Neuronal stem cell (in vitro differentiated cells): ENCODE data around the gene ZDHHC13.

Experiments used
- DNase-seq: peaks from one replicate; pipeline ENCODE4 v3.0.0-alpha.2; 2013; ENCODE audit warnings: low spot score
- H2AFZ ChIP-seq: one replicate; pipeline ENCODE4 v1.6.1; 2013; ENCODE audit warnings: mild to moderate bottlenecking, low read length, inconsistent platforms
- H2AK5ac ChIP-seq: 2 replicates; pipeline ENCODE4 v1.6.1; 2013; ENCODE audit warnings: low read depth, mild to moderate bottlenecking, inconsistent platforms, low read length, moderate library complexity, mixed read lengths
- H2BK120ac ChIP-seq: 2 replicates; pipeline ENCODE4 v1.6.1; 2013; ENCODE audit warnings: low read depth, mild to moderate bottlenecking, inconsistent platforms, low read length, moderate library complexity, mixed read lengths
- H2BK12ac ChIP-seq: one replicate; pipeline ENCODE4 v1.6.1; 2013; ENCODE audit warnings: low read length, inconsistent platforms
- H2BK15ac ChIP-seq: 2 replicates; pipeline ENCODE4 v1.6.1; 2013; ENCODE audit warnings: mild to moderate bottlenecking, low read length, inconsistent platforms, mixed read lengths
- H2BK5ac ChIP-seq: one replicate; pipeline ENCODE4 v1.6.1; 2013; ENCODE audit warnings: inconsistent platforms, mild to moderate bottlenecking, low read length, moderate library complexity
- H3K14ac ChIP-seq: one replicate; pipeline ENCODE4 v1.6.1; 2013; ENCODE audit warnings: low read length, inconsistent platforms
- H3K18ac ChIP-seq: 2 replicates; pipeline ENCODE4 v1.6.1; 2013; ENCODE audit warnings: low read length, inconsistent platforms
- H3K23ac ChIP-seq: 2 replicates; pipeline ENCODE4 v1.6.1; 2013; ENCODE audit warnings: low read depth, mild to moderate bottlenecking, mixed read lengths, low read length, inconsistent platforms; ENCODE audit not compliant: poor library complexity
- H3K27ac ChIP-seq: replicated peaks from 3 replicates; pipeline ENCODE4 v1.5.1; 2013; ENCODE audit warnings: low read length, inconsistent platforms
- H3K27me3 ChIP-seq, 3 experiments: 2 replicates each; pipeline ENCODE4 v1.6.1; 2013; ENCODE audit warnings: low read length in 3 of 3, mild to moderate bottlenecking in 2 of 3, inconsistent platforms in 1 of 3, low read depth in 1 of 3, mixed read lengths in 1 of 3, moderate library complexity in 1 of 3; ENCODE audit not compliant: control insufficient read depth in 3 of 3, insufficient read depth in 3 of 3
- H3K36me3 ChIP-seq, 2 donors: replicated peaks in 1 of 2; 2 replicates each; pipeline ENCODE4 v1.6.1; 2013; ENCODE audit warnings: low read length in 2 of 2; ENCODE audit not compliant: control insufficient read depth in 2 of 2, insufficient read depth in 2 of 2
- H3K4ac ChIP-seq: 2 replicates; pipeline ENCODE4 v1.6.1; 2013; ENCODE audit warnings: inconsistent platforms, mild to moderate bottlenecking, low read length, moderate library complexity
- H3K4me1 ChIP-seq, 2 donors: 1 replicate in 1 of 2; 2 replicates in 1 of 2; pipeline ENCODE4 v1.6.1; 2013; ENCODE audit warnings: low read length in 2 of 2, low read depth in 1 of 2; ENCODE audit not compliant: control insufficient read depth in 2 of 2, insufficient read depth in 1 of 2
- H3K4me2 ChIP-seq: one replicate; pipeline ENCODE4 v1.6.1; 2013; ENCODE audit warnings: mild to moderate bottlenecking, low read length, inconsistent platforms; ENCODE audit not compliant: insufficient read depth, poor library complexity, severe bottlenecking
- H3K4me3 ChIP-seq, 2 donors: 2 replicates each; pipeline ENCODE4 v1.5.1; 2013; ENCODE audit warnings: low read length in 2 of 2, mild to moderate bottlenecking in 2 of 2, inconsistent platforms in 1 of 2, moderate library complexity in 1 of 2
- H3K79me1 ChIP-seq: one replicate; pipeline ENCODE4 v1.6.1; 2013; ENCODE audit warnings: low read depth, mild to moderate bottlenecking, inconsistent platforms, low read length, moderate library complexity
- H3K9ac ChIP-seq: one replicate; pipeline ENCODE4 v1.6.1; 2013; ENCODE audit warnings: mild to moderate bottlenecking, low read depth, low read length, inconsistent platforms; ENCODE audit not compliant: poor library complexity
- H3K9me3 ChIP-seq, 2 donors: replicated peaks in 1 of 2; 2 replicates each; pipeline versions ENCODE3 to v1.6.1; 2013; ENCODE audit warnings: low read length in 2 of 2, mild to moderate bottlenecking in 2 of 2, inconsistent platforms in 1 of 2, low read depth in 1 of 2, mixed read lengths in 1 of 2, moderate library complexity in 1 of 2; ENCODE audit not compliant: control insufficient read depth in 2 of 2, insufficient read depth in 1 of 2
- H4K8ac ChIP-seq: one replicate; pipeline ENCODE4 v1.6.1; 2013; ENCODE audit warnings: low read depth, mild to moderate bottlenecking, inconsistent platforms, low read length, moderate library complexity
- H4K91ac ChIP-seq: one replicate; pipeline ENCODE4 v1.6.1; 2013; ENCODE audit warnings: low read length, low read depth, mild to moderate bottlenecking, inconsistent platforms; ENCODE audit not compliant: poor library complexity
- WGBS, 2 donors: extraction: QIAGEN DNeasy Blood & Tissue Kit; methylation state at CpG; one replicate each; pipeline ENCODE4 v1.1.7; 2013; ENCODE audit warnings: missing lambda C conversion rate in 2 of 2, mixed read lengths in 1 of 2; ENCODE audit not compliant: insufficient read length in 2 of 2, insufficient replicate concordance in 1 of 2; ENCODE audit errors: extremely low coverage in 2 of 2; 5-methylcytosine and 5-hydroxymethylcytosine counted together

The ZDHHC13 gene

DNA sequence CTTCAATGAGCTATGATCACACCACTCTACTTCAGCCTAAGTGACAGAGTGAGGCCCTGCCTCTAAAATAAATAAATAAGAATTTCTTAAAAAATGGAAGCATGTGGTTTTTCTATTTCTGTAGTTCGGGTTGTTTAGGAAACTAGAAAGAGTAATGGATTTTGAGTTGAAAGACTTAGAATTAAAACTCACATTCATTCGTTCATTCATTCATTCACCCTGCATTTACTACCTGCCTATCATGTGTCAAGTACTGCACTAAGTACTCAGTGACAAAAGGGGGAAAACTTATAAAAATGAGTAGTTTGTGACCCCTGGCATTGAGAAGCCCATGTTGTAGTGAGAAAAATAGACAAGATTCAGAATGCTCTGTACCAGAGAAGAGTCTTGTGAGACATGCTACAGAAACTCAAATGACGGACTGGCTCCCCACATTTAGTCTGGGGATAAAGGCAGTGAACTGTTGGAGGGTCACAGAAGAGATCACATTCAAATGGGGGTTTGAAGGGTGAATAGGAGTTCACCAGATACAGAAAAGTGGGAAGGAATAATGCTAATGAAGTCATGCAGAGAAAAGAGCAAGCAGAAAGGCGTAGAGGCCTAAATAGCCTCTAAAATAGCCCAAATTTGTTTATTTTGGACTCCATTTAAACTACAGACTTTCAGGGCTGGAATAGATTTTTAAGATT is 77.8 kb downstream of the ZDHHC13 start:
- no peak overlapping the region for H4K8ac ChIP-seq
- H3K9me3 ChIP-seq: no peaks in the 10 kb centered on the region
- no peak overlapping the region for H3K4me2 ChIP-seq
- no peak overlapping the region for H4K91ac ChIP-seq
- H3K4me1 ChIP-seq: peaks cover 0 to 2% of the 10 kb centered on the region in 2 donors
- H2AK5ac ChIP-seq: no peak overlapping the region
- no peak overlapping the region for H3K9ac ChIP-seq
- H3K79me1 ChIP-seq: no peaks in the 10 kb centered on the region
- no peak overlapping the region for H2BK15ac ChIP-seq
- no CpG with 5 or more reads among the region's 4 CpGs for WGBS, 2 donors
- no peak overlapping the region for H3K14ac ChIP-seq
- H2BK12ac ChIP-seq: no peak overlapping the region
- no peak overlapping the region for H2BK120ac ChIP-seq
- DNase-seq: no peak
- H3K27ac ChIP-seq: no peak overlapping the region
- H3K18ac ChIP-seq: no peak overlapping the region
- no peaks in the 10 kb centered on the region for H3K36me3 ChIP-seq
- no peak overlapping the region for H2BK5ac ChIP-seq
- no peak overlapping the region for H3K23ac ChIP-seq
- no peak overlapping the region for H3K4me3 ChIP-seq
- no peak overlapping the region for H2AFZ ChIP-seq
- peaks cover 0 to 98% (median 0%) of the 10 kb centered on the region in 3 experiments for H3K27me3 ChIP-seq
- no peak overlapping the region for H3K4ac ChIP-seq

- Histone ChIP-seq H4K8ac (no peak overlapping the region), H3K4me3 (no peak overlapping the region), H2BK15ac (no peak overlapping the region), H3K27me3 (peaks cover 0 to 98% (median 0%) of the 10 kb centered on the region in 3 experiments), H2BK120ac (no peak overlapping the region), H2BK12ac (no peak overlapping the region), H4K91ac (peak overlapping the region; percentile 22), H3K4me2 (no peak overlapping the region), H3K4ac (no peak overlapping the region), H2BK5ac (no peak overlapping the region), H3K18ac (no peak overlapping the region), H3K23ac (no peak overlapping the region), H3K79me1 (no peaks in the 10 kb centered on the region), H3K4me1 (no peaks in the 10 kb centered on the region), H2AK5ac (no peak overlapping the region), H3K14ac (no peak overlapping the region), H3K9me3 (peaks cover 0 to 6% of the 10 kb centered on the region in 2 donors), H3K36me3 (no peaks in the 10 kb centered on the region), H2AFZ (no peak overlapping the region), H3K27ac (no peak overlapping the region), H3K9ac (no peak overlapping the region)
- no peak for DNase-seq
- no CpG with 5 or more reads among the region's 6 CpGs for WGBS, 2 donors
Measured at GRCh38 chr11:19196432-19196831, 79.5 kb downstream of the ZDHHC13 start.

GRCh38 chr11:19199048-19199447 is 82.1 kb downstream of the ZDHHC13 start:
- Histone ChIP-seq H4K91ac (no peak overlapping the region), H3K9ac (no peak overlapping the region), H2BK15ac (no peak overlapping the region), H3K27me3 (peaks cover 0 to 91% (median 0%) of the 10 kb centered on the region in 3 experiments), H3K23ac (no peak overlapping the region), H2AK5ac (no peak overlapping the region), H4K8ac (no peak overlapping the region), H3K4ac (no peak overlapping the region), H3K4me2 (no peak overlapping the region), H3K27ac (no peak overlapping the region), H2BK120ac (no peak overlapping the region), H3K36me3 (no peaks in the 10 kb centered on the region), H2BK5ac (no peak overlapping the region), H3K18ac (no peak overlapping the region), H3K4me3 (no peak overlapping the region), H3K4me1 (no peaks in the 10 kb centered on the region), H3K79me1 (no peaks in the 10 kb centered on the region), H2BK12ac (no peak overlapping the region), H3K9me3 (peaks cover 0 to 22% of the 10 kb centered on the region in 2 donors), H2AFZ (no peak overlapping the region), H3K14ac (no peak overlapping the region)
- DNase-seq: no peak
- no CpG with 5 or more reads among the region's 7 CpGs for WGBS, 2 donors

DNA sequence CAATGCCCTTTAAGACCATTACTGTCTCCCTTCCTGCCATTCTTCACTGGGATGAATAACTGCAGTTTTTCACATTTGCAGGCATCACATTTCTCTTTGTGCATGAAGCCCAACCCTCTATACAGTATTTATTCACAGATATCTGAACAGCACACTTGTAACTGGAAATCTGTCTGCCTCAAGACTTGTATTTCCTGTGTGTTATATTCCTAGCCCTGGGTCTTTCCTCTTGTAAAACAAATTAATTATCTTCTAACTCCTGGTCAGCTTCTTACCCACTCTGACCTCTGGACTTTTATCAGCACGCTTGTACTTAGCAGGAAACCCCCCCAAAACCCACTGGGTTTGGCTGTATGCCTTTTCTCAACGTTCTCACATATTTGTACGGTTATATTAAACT is 82.8 kb downstream of the ZDHHC13 start:
- Histone ChIP-seq H3K27me3 (peaks cover 0 to 84% (median 0%) of the 10 kb centered on the region in 3 experiments), H3K79me1 (no peaks in the 10 kb centered on the region), H2AFZ (no peak overlapping the region), H2AK5ac (no peak overlapping the region), H3K9ac (no peak overlapping the region), H3K14ac (no peak overlapping the region), H3K23ac (no peak overlapping the region), H3K4ac (no peak overlapping the region), H3K4me2 (no peak overlapping the region), H3K27ac (no peak overlapping the region), H4K91ac (no peak overlapping the region), H3K18ac (no peak overlapping the region), H3K4me1 (no peaks in the 10 kb centered on the region), H3K9me3 (peaks cover 0 to 22% of the 10 kb centered on the region in 2 donors), H2BK12ac (no peak overlapping the region), H3K36me3 (no peaks in the 10 kb centered on the region), H2BK15ac (no peak overlapping the region), H3K4me3 (no peak overlapping the region), H4K8ac (no peak overlapping the region), H2BK120ac (no peak overlapping the region), H2BK5ac (no peak overlapping the region)
- WGBS, 2 donors: no CpG with 5 or more reads among the region's 3 CpGs
- DNase-seq: no peak
